GM19324 (cell line): ENCODE data around the gene LRRN4CL.
"Not testable (repeated sequence)": the region's sequence is repeated elsewhere in the genome, so short reads cannot be mapped to it uniquely, and the experiment has no call there.

Experiments used
- ATAC-seq: cut with Tn5 transposase; IDR thresholded peaks from one replicate; pipeline ENCODE4 v1.9.1; 2021; ENCODE audit warnings: mild to moderate bottlenecking, moderate library complexity; ENCODE audit not compliant: unreplicated experiment, low FRiP score

Gene LRRN4CL

DNA sequence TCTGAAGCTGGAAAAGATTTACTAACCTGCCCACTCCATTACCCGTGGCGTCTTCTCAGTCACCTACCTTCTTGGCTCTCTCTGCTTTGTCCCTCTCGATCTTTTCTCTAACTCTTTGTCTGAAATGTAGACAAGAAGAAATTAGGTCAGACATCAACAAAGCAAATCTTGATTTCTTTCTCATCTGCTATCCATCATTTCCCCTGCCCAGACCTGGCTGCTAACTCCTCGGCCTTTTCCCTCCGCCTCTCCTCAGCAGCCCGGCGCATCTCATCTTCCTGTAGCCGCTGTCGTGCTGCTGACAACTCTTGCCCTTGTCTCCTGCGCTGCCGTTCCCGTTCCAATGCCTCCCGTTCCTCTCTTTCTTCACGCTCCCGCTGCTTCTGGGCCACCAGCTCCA, 11.6 kb downstream of the LRRN4CL start:
- no peak for ATAC-seq

DNA sequence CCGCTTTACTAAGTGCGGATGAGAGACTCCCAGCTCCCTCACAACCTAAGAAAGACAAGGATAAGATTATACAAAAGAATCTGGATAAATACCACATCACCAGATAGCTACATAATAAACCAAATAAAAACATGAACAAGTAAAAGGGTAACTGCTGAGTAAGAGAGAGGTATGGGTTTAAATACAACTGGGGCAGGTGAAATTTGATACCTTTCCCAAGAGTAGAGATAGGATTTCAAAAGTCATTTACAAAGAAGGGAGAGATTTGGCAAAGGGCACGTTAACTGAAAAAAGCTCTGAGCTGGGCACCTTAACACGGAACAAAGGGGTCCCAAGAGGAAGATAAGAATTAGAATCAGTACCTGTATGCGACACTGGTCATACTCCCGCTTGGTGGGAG, 12.2 kb downstream of the LRRN4CL start:
- ATAC-seq, result no peak

DNA sequence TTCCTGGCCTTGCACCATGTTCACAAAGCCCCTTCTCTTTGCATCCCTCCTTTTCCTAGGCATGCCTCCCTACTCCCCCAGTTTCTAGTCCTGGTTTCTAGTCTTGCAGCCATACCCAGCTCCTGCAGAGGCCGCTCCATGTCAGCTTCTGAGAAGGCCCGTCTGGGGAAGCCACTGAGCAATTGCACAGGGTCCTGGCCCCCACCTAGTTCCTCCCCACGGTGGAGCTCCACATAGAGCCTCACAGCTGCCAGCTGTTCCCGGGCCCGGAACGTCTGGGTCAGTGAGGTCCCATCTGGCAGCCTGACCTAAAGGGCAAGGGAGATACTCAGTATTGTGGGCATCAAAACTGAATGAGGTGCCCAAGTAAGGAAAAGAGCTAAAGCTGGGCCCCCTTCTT, 12.6 kb downstream of the LRRN4CL start:
- no peak for ATAC-seq

DNA sequence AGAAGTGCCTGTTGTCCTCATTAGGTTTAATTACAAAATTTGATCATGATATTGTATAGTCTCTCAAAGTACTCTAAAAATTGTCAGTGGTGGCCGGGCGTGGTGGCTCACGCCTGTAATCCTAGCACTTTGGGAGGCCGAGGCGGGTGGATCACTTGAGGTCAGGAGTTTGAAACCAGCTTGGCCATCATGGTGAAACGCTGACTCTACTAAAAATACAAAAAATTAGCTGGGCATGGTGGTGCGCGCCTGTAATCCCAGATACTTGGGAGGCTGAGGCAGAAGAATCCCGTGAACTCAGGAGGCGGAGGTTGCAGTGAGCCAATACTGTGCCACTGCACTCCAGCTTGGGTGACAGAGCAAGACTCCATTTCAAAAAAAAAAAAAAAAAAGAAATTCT, 13.9 kb downstream of the LRRN4CL start:
- ATAC-seq, result not testable (repeated sequence)

DNA sequence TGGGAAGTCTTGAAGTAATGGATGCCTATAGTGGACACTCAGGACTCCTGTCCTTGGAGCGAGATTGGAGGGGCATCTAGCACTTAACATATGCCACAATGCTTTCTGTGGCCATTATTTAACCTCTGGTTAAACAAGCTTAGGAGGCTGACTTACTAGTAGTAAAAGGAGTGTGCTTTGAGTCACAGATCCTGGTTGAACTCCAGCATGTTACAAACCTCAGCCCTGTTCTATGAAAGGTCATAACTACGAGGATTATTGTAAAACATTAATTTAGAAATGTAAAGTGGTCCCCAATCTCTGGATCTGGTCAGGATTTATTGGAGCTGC, 16.2 kb downstream of the LRRN4CL start:
- no peak for ATAC-seq

DNA sequence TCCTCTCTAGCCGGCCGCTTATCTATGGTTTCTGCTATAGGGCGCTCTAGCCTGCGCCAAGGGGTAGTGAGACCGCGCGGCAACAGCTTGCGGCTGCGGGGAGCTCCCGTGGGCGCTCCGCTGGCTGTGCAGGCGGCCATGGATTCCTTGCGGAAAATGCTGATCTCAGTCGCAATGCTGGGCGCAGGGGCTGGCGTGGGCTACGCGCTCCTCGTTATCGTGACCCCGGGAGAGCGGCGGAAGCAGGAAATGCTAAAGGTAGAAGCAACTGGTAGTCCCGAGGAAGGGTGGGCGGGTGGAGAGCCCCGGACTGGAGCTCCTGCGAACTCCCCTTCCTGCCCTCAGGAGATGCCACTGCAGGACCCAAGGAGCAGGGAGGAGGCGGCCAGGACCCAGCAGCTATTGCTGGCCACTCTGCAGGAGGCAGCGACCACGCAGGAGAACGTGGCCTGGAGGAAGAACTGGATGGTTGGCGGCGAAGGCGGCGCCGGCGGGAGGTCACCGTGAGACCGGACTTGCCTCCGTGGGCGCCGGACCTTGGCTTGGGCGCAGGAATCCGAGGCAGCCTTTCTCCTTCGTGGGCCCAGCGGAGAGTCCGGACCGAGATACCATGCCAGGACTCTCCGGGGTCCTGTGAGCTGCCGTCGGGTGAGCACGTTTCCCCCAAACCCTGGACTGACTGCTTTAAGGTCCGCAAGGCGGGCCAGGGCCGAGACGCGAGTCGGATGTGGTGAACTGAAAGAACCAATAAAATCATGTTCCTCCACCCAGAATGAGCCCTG, 17.5 kb downstream of the LRRN4CL start, which contains the start of the genes LBHD1 and UQCC3:
Gene LBHD1 (minus strand): TSS at position 660 of the 782 bp plus-strand sequence. CDS start 2,236 bp downstream, outside the sequence.
Gene UQCC3 (plus strand): TSS at position 66 of the 782 bp plus-strand sequence. CDS start 73 bp downstream, at position 139.
- peak; percentile 49 for ATAC-seq

DNA sequence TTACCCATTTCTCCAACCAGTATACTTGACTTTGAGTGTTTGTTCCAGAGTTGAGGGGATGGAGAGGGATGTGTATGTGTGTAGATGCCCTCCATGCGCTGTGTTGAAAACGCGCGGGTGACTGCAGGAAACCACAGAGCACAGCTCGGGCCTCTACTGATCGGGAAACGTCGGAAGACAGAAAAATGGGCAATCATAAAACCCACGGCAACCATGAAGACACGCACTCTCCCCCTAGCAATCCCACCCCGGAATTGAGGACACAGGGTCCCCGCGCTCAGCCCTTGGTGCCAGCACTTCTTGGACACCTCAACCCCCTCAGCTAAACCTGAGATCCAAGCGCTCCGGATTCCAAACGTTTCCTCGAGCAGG, 18.1 kb downstream of the LRRN4CL start:
- peak; percentile 13 for ATAC-seq

DNA sequence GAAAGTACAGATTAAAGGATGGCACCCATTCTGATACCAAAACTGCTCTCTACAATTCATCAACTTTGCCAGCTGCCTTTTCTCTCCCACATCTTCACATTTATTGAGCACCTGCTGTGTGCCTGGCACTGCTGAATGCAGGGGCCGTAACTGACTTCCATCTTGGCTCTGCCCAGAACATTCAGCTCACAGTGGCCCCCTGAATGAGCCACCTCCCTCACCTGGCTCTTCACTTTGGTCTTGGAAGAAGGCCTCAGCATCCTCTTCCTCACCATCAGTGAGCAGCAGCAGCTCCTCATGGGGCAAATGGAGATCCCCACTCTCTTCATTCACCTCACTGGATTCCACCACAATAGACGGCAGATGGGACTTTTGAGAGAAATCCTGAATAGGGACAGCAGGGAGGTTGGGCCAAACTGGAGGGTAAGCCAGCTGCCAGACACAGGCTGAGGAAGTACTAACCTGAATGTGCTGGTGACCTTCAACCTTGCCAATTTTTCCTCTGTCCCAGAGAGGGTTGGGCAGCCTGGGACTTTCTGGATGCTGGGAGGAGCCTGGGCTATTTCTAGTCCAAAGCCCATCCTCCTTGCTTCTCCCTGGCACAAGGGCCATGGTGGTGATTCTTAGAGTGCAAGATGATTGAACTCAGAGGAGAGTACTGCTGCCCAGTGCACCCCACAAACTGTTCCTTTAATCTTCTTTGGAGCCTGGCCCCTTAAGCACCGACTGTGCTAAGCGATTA, 19.7 kb downstream of the LRRN4CL start:
- no peak for ATAC-seq

DNA sequence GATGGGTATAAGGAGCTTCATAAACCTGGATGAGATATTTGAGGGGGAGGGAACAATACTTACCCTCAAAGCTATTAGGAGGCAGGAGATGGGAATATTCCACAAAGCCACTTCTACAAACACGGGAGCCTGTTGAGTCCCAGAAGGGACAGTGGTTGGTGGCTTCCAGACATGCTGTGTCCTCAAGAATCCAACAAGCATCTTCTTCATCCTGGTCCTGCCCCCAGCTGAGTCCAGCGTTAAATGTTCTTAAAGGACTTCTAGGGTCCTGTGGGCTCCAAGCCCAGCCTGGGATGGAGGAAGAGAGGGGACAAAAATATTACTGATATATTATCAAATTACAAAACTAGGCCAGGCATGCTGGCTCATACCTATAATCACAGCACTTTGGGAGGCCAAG, 21.9 kb downstream of the LRRN4CL start:
- ATAC-seq, result no peak

DNA sequence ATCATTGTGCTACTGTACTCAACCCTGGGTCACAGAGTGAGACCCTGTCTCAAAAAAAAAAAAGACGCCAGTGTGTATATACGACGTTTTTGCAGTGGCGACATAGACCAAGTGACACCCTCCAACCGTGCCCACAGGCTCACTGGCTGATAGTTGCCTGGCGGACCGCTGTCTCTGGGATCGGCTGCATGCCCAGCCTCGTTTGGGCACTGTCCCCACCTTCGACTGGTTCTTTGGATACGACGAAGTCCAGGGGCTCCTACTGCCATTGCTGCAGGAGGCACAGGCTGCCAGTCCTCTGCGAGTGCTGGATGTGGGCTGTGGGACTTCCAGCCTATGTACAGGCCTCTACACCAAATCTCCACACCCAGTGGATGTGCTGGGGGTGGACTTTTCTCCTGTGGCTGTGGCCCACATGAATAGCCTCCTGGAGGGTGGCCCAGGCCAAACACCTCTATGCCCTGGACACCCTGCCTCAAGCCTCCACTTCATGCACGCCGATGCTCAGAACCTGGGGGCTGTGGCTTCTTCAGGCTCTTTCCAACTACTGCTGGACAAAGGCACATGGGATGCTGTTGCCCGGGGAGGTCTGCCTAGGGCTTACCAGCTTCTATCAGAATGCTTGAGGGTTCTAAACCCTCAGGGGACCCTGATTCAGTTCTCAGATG, 22.9 kb downstream of the LRRN4CL start:
- ATAC-seq, result no peak

DNA sequence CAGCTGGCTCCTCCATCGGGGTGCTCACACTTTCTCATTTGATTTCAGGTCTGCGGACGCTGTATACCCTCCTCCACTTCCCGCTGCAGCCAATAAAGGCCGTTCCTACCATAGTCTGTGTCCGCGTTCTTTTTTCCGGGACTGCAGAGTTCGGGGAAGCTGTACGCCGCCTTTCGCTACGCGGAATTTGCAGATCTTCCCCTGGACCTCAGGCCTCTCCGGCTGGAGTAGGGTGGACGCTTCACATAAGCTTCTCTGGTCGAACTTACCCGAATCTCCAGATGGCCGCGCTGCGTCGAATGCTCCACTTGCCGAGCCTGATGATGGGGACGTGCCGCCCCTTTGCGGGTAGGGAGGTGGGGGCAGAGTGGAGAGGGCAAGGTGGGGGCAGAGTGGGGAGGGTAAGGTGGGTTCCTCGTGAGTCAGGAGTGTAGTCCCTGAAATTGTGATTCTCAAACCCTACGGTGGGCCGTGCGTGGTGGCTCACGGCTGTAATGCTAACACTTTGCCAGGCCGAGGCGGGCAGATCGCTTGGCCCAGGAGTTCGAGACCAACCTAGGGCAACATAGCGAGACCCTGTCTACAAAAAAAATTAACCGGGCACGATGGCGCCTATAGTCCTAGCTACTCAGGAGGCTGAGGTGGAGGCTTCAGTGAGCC, 23.6 kb downstream of the LRRN4CL start:
- ATAC-seq, result no peak

DNA sequence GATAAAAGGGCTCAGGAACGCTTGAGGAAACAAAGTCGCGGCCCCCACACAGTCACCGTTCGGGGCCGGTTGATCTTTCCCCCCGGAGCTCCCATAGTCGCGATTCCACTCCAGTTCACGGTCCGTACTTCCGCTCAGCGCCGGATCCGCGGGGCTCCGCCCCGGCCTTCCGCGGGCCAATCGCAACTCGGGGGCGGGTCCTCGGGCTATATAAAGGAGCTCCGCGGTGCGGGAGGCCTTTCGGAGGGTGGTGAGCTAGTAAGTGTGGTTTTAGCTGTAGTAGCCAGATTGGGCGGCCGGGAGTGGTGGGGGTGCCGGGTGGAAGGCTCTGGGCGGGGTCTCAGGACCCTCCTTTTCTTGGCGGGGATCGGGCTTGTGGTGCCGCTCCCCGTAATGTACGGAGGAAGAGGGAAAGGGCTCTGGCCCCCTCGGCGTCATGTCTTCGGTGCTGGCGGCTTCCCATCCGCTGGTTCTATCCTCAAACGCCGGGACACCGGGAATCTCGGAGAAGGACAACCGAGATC, 24.2 kb downstream of the LRRN4CL start, which contains the start of the genes C11orf98 and CSKMT:
Gene C11orf98 (minus strand): TSS at position 136 of the 524 bp plus-strand sequence. CDS start 41 bp downstream, at position 95.
Gene CSKMT (plus strand): TSS at position 238 of the 524 bp plus-strand sequence. CDS start 568 bp downstream, outside the sequence.
- peak; percentile 90 for ATAC-seq

DNA sequence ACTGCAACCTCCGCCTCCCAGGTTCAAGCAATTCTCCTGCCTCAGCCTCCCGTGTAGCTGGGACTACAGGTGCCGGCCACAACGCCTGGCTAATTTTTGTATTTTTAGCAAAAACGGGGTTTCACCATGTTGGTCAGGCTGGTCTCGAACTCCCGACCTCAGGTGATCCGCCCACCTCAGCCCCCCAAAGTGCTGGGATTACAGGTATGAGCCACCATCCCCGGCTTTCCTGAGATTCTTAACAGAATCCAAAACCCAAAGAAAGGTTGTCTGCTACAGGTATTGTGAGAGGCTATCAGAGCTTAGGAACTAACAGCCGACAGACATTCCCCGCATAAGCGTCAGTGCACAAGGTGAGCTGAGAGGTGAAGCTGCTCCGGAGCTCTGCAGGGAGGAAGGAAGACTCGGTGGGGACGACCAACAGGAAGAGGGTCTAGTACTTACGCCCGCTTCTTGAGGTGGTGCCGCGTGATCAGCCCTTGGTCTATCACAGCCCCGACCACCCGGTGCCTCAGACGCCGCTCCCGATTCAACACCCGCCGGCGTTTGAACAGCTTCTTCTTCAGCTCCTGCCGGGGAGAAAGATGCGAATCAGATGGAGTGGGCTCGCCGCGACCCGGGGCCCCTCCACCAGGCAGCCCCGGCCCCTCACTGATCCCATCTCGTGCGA, 24.8 kb downstream of the LRRN4CL start:
- no peak for ATAC-seq

DNA sequence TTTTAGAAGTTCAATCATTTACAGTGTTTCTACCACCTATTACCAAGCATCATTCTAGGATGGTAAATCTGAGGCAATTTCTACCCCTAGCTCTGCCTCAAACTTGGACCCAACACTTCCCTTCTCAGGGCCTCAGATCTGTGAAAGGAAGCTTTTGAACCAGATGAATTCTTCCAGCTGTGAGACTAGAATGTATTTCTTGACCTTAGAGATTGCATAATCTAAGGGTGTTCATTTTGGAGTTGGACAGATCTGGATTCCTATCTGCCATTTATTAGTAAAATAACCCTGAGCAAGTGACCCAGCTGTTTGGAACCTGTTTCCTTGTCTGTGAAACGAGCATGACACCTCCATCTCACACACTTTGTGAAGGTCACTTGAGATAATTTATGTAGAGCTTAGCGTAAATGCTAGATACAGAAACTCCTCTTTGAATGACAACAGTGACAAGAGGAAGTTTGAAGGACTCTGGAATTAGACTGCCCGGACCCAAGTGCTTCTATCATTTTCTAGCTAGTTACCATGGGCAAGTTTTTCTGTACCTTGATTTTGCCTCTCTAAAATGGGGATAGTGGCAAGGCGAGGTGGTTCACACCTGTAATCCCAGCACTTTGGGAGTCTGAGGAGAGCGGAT, 32.4 kb downstream of the LRRN4CL start:
- ATAC-seq, result no peak

DNA sequence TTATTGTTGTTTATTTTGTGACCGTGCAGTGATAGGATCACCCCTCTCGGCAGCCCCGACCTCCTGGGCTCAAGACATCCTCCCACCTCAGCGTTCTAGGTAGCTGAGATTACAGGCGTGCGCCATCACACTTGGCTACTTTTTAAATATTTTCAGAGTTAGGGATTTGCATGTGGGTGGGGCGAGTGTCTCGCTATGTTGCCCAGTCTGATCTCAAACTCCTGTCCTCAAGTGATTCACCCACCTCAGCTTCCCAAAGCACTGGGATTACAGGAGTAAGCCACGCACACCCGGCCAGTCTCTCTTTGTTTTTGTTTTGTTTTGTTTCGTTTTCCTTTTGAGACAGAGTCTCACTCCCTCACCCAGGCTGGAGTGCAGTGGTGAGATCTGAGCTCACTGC, 35.0 kb downstream of the LRRN4CL start:
- no peak for ATAC-seq

DNA sequence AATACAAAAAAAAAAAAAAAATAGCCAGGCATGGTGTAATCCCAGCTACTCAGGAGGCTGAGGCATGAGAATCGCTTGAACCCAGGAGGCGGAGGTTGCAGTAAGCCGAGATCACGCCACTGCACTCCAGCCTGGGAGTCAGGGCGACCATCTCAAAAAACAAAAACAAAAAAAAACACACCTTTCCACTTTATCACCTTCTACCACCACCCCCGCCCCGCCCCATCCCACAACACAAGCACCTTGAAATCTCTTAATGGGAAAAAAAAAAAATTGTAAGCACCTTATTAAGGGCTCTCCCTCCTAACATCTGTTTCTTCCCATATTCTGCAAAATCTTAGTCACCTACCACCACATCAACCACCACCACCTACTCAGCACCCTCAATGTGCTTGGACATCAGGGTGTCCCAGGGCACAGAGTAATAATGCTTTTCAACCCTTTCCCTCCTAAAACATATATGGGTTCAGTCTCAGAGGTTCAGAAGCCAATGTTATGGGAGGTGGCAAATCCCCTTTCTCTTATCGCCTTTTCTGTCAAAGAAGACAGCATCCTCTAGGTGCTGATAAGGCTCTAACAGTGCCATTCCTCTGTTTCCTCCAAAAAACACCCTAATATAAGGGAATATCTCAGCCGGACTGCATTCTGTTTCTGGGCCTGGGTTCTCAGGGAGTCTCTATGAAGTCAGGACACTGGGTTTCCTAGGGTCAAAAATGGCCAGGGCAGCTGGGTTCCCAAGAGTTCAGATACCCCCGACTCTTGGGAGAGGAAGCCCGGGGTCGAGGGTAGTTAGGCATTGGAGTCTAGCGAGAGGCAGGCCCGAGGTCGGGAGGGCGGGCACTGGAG, 36.9 kb downstream of the LRRN4CL start:
- ATAC-seq, result peak; percentile 19

DNA sequence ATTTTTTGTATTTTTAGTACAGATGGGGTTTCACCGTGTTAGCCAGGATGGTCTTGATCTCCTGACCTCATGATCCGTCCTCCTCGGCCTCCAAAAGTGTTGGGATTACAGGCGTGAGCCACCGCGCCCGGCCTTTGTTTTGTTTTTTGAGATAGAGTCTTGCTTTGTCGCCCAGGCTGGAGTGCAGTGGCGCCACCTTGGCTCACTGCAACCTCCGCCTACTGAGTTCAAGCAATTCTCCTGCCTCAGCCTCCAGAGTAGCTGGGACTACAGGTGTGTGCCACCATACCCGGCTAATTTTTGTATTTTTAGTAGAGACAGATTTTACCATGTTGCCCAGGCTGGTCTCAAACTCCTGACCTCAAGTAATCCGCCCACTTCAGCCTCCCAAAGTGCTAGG, 39.0 kb downstream of the LRRN4CL start:
- ATAC-seq, result not testable (repeated sequence)

DNA sequence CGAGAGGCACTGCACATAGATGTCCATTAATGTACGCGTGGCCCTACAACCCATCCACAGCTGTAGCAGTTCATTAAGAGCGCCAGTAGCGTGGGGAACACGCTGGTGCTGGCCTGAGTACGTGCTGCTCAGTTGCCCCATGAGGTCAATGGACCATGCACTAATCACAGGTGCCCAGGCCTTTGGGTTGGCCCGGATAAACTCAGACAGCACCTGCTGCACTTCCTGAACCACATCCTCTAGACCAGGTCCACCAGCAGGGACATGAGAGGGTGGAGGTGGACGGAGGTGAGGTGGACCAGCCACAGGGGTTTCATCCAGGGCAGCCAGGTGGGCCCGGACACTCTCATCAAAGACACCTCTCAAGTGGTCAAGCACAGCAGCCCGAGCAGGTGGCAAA, 39.8 kb downstream of the LRRN4CL start:
- ATAC-seq, result no peak
